ENCODE results near the gene AGFG1. TPM values are rescaled to one million over a fixed set of nuclear protein-coding genes. Genes with fewer than 3 reads are reported as not detected.

Gene AGFG1
- total RNA-seq, 1 experiment from 2014 or later = 122 TPM

- CTCF ChIA-PET = no interaction called here
- intact Hi-C loops (cut with micrococcal nuclease; ENCODE audit: unreplicated experiment) = no loop called here
- POLR2A ChIA-PET (ENCODE audit: low non-redundant PET) = interaction anchor here (0.5 kb wide), 1 partner anchor 62 kb away, joined by 8 read pairs; no protein-coding TSS in a partner anchor
- Histone ChIP-seq H3K27me3 (replicated peaks; ENCODE audit: insufficient read depth, low read depth, low read length, poor library complexity) (no peaks in the 10 kb centered on the region), H3K4me3 (ENCODE audit: low read depth, low read length, poor library complexity, severe bottlenecking) (no peak overlapping the region), H3K9me3 (ENCODE audit: low read depth, low read length, poor library complexity, severe bottlenecking) (no peaks in the 10 kb centered on the region), H3K36me3 (ENCODE audit: insufficient read depth, low read length, poor library complexity, severe bottlenecking) (no peaks in the 10 kb centered on the region), H3K27ac (ENCODE audit: low read depth, low read length, poor library complexity, severe bottlenecking) (no peak overlapping the region), H3K4me1 (ENCODE audit: insufficient read depth, low read length, poor library complexity, severe bottlenecking) (no peaks in the 10 kb centered on the region)
- DNase-seq (ENCODE audit: low spot score) = no peak
- no peak for TF ChIP-seq CTCF (conservative IDR thresholded peaks at IDR 0.05; ENCODE audit: low read depth, low read length)
- TF ChIP-seq EZH2 (IDR thresholded peaks at IDR 0.05; ENCODE audit: borderline replicate concordance, low read depth, low read length, poor library complexity, severe bottlenecking) = no peak
- no TSS peak for BruUV-seq (replicated peaks)
Measured at GRCh38 chr2:227570615-227571014, 98.7 kb downstream of the AGFG1 start.

GRCh38 chr2:227576110-227576509, 104.2 kb downstream of the AGFG1 start:
- no TSS peak for BruUV-seq (replicated peaks)
- Histone ChIP-seq H3K9me3 (ENCODE audit: low read depth, low read length, poor library complexity, severe bottlenecking) (no peaks in the 10 kb centered on the region), H3K36me3 (ENCODE audit: insufficient read depth, low read length, poor library complexity, severe bottlenecking) (no peaks in the 10 kb centered on the region), H3K4me1 (ENCODE audit: insufficient read depth, low read length, poor library complexity, severe bottlenecking) (no peaks in the 10 kb centered on the region), H3K27me3 (replicated peaks; ENCODE audit: insufficient read depth, low read depth, low read length, poor library complexity) (no peaks in the 10 kb centered on the region), H3K27ac (ENCODE audit: low read depth, low read length, poor library complexity, severe bottlenecking) (no peak overlapping the region), H3K4me3 (ENCODE audit: low read depth, low read length, poor library complexity, severe bottlenecking) (no peak overlapping the region)
- POLR2A ChIA-PET (ENCODE audit: low non-redundant PET) = no interaction called here
- no peak for DNase-seq (ENCODE audit: low spot score)
- intact Hi-C loops (cut with micrococcal nuclease; ENCODE audit: unreplicated experiment) = no loop called here
- CTCF ChIA-PET = no interaction called here
- TF ChIP-seq CTCF (conservative IDR thresholded peaks at IDR 0.05; ENCODE audit: low read depth, low read length) = no peak
- no peak for TF ChIP-seq EZH2 (IDR thresholded peaks at IDR 0.05; ENCODE audit: borderline replicate concordance, low read depth, low read length, poor library complexity, severe bottlenecking)

DNA sequence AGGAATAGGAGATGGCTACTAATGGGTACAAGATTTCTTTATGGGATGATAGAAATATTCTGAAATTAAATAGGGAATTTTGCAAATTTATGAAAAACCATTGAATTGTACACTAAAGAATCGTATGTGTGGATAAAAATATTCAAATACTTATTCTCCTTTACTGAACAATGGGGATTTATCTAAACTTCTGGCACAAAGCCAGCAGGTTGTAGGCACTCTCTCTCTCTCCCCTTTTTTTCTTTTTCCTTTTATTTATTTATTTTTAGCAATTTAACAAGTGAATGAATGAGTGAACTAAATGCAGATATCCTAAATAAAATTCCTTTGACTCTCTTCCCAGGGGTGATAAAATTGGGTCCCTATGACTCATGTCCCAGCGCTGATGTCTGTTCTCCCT, 104.9 kb downstream of the AGFG1 start:
- H3K27ac ChIP-seq (ENCODE audit: low read depth, low read length, poor library complexity, severe bottlenecking) = no peak overlapping the region
- H3K27me3 ChIP-seq (replicated peaks; ENCODE audit: insufficient read depth, low read depth, low read length, poor library complexity) = no peaks in the 10 kb centered on the region
- CTCF ChIA-PET = no interaction called here
- no peak overlapping the region for H3K4me3 ChIP-seq (ENCODE audit: low read depth, low read length, poor library complexity, severe bottlenecking)
- POLR2A ChIA-PET (ENCODE audit: low non-redundant PET) = no interaction called here
- intact Hi-C loops (cut with micrococcal nuclease; ENCODE audit: unreplicated experiment) = no loop called here
- no TSS peak for BruUV-seq (replicated peaks)
- no peaks in the 10 kb centered on the region for H3K4me1 ChIP-seq (ENCODE audit: insufficient read depth, low read length, poor library complexity, severe bottlenecking)
- TF ChIP-seq CTCF (conservative IDR thresholded peaks at IDR 0.05; ENCODE audit: low read depth, low read length) (no peak), EZH2 (IDR thresholded peaks at IDR 0.05; ENCODE audit: borderline replicate concordance, low read depth, low read length, poor library complexity, severe bottlenecking) (no peak)
- no peak for DNase-seq (ENCODE audit: low spot score)
- no peaks in the 10 kb centered on the region for H3K36me3 ChIP-seq (ENCODE audit: insufficient read depth, low read length, poor library complexity, severe bottlenecking)
- H3K9me3 ChIP-seq (ENCODE audit: low read depth, low read length, poor library complexity, severe bottlenecking) = no peaks in the 10 kb centered on the region

Measured in A673 (cell line).